ENCODE results near the gene RARA.

DNA sequence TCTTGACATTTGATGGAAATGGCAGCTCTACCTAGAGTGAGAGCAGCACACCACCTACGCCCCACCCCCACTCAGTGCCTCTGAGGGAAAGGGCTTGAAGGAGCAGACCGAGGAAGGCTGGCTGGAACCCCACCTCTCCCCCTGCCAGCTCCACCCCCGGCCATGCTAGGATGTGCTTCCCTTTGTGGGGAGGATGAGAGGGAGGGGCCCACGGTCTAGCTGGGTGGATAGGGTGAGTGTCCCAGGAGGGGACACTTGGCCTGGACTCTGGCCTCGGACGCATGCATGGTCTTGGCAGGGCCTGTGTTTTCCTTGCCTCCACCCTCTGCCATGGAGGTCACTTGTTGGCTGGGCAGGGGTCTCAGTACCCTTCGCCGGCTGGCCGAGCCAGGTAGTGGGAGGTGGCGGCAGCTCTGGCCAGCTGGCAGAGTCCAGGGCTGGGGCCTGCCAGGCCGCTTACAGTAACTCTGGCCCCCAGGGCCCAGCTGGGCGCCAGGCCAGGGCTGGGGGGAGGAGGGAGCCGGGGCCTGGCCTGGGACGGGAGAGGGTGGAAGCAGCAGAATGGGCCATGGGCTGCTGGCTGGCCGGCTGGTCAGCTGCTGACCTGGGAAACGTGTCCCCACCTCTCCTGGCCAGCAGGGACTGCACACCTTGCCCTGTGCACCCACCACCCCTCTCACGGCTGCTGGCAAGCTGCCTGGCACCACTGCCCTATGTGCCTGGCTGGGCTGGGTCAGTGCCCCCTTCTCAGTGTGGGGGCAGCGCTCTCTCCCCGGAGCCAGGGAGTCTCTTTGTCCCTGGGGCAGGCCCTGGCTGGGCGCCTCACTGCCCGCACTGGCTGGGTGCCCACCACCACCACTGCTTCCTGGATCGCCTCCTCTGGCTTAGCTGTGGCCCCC lies 23.0 kb downstream of the RARA start:
- TF ChIP-seq, protein P1, sequence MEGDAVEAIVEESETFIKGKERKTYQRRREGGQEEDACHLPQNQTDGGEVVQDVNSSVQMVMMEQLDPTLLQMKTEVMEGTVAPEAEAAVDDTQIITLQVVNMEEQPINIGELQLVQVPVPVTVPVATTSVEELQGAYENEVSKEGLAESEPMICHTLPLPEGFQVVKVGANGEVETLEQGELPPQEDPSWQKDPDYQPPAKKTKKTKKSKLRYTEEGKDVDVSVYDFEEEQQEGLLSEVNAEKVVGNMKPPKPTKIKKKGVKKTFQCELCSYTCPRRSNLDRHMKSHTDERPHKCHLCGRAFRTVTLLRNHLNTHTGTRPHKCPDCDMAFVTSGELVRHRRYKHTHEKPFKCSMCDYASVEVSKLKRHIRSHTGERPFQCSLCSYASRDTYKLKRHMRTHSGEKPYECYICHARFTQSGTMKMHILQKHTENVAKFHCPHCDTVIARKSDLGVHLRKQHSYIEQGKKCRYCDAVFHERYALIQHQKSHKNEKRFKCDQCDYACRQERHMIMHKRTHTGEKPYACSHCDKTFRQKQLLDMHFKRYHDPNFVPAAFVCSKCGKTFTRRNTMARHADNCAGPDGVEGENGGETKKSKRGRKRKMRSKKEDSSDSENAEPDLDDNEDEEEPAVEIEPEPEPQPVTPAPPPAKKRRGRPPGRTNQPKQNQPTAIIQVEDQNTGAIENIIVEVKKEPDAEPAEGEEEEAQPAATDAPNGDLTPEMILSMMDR (IDR thresholded peaks at IDR 0.05; ENCODE audit: borderline replicate concordance, extremely low read depth, low read length, poor library complexity, severe bottlenecking): no peak
- TF ChIP-seq EZH2 (IDR thresholded peaks at IDR 0.05; ENCODE audit: borderline replicate concordance, low read depth, low read length, severe bottlenecking): no peak
